A549 (cell line): ENCODE data around the gene PML. TPM values are rescaled to one million over a fixed set of nuclear protein-coding genes. Genes with fewer than 3 reads are reported as not detected.

Experiments
- ATAC-seq, 2 experiments: fragments of 200-7000 bp in 1 of 2; fragments of >200 bp in 1 of 2; cut with Nextera tagmentation in 1 of 2; cut with Tn5 transposase in 1 of 2; 3 replicates each; pipeline versions ENCODE4 v1.8.0 to v1.9.1; 2018 to 2020; ENCODE audit warnings: mild to moderate bottlenecking in 1 of 2, moderate library complexity in 1 of 2
- CTCF ChIA-PET: fragments of 300-600 bp; sonication (Branson Sonifier 250); formaldehyde crosslinking; extraction: SDS; loops from one replicate; lab custom pipeline; 2021; ENCODE audit warnings: antibody characterized with exemption, inconsistent platforms; lab: Yijun Ruan, JAX
- POLR2A ChIA-PET: fragments of 350-600 bp; formaldehyde crosslinking; extraction: SDS; loops from one replicate; lab custom pipeline; 2021; ENCODE audit warnings: antibody characterized with exemption, inconsistent platforms; lab: Yijun Ruan, JAX
- DNase-seq, 2 experiments: peaks; one replicate each; pipeline versions ENCODE4 v3.0.0 to v3.0.0-alpha.2; 2011 to 2016; ENCODE audit warnings: low read depth in 1 of 2, low spot score in 1 of 2
- FAIRE-seq: peaks from 2 replicates; lab custom pipeline; 2011; peaks lifted over from hg19 to GRCh38; lab: Jason Lieb, UNC
- H3K27ac ChIP-seq, 2 experiments: fragments of >200 bp; sonication (Bioruptor Twin); formaldehyde crosslinking; 3 replicates each; pipeline ENCODE4 v1.5.1; 2016 to 2017
- H3K4me1 ChIP-seq: fragments of >200 bp; sonication (Bioruptor Twin); formaldehyde crosslinking; 3 replicates; pipeline ENCODE4 v1.6.1; 2016
- H3K4me2 ChIP-seq: fragments of >200 bp; sonication (Bioruptor Twin); formaldehyde crosslinking; 3 replicates; pipeline ENCODE4 v1.6.1; 2016
- H3K4me3 ChIP-seq: fragments of >200 bp; sonication (Bioruptor Twin); formaldehyde crosslinking; 3 replicates; pipeline ENCODE4 v1.5.1; 2016
- H3K9me3 ChIP-seq: fragments of >200 bp; sonication (Bioruptor Twin); formaldehyde crosslinking; 3 replicates; pipeline ENCODE4 v1.6.1; 2016
- CBX8 ChIP-seq: fragments of 200-600 bp; sonication (generic); IDR thresholded peaks from 2 replicates; pipeline ENCODE4 v1.6.1; 2016
- CHD4 ChIP-seq: fragments of 200-600 bp; sonication (generic); IDR thresholded peaks from 2 replicates; pipeline ENCODE4 v1.6.1; 2016; ENCODE audit warnings: antibody characterized with exemption, mild to moderate bottlenecking, borderline replicate concordance
- ELK1 ChIP-seq: fragments of 150-350 bp; IDR thresholded peaks from 2 replicates; pipeline ENCODE4 v1.6.1; 2014; ENCODE audit warnings: low read depth, mild to moderate bottlenecking, low read length
- ESRRA ChIP-seq: fragments of 150-350 bp; IDR thresholded peaks from 2 replicates; pipeline ENCODE4 v1.6.1; 2014; ENCODE audit warnings: mild to moderate bottlenecking, low read length, borderline replicate concordance
- FOSB ChIP-seq: fragments of 250-450 bp; sonication (Bioruptor Pico); IDR thresholded peaks from 2 replicates; pipeline ENCODE4 v1.5.0; 2020; ENCODE audit warnings: mild to moderate bottlenecking, moderate library complexity
- FOSL2 ChIP-seq, 2 experiments: fragments of 450-650 bp in 1 of 2; fragments of >200 bp in 1 of 2; sonication (Bioruptor Twin) in 1 of 2; formaldehyde crosslinking; IDR thresholded peaks; 2 replicates each; pipeline versions ENCODE4 v1.5.0 to v1.6.1; 2016 to 2020; ENCODE audit warnings: mild to moderate bottlenecking in 1 of 2, moderate library complexity in 1 of 2
- FOXS1 ChIP-seq: fragments of 250-450 bp; sonication (Bioruptor Pico); IDR thresholded peaks from 2 replicates; pipeline ENCODE4 v1.5.0; 2020; ENCODE audit warnings: mild to moderate bottlenecking, moderate library complexity
- GATA3 ChIP-seq: IDR thresholded peaks from 2 replicates; pipeline ENCODE4 v1.6.1; 2012; ENCODE audit warnings: borderline replicate concordance
- HOXA7 ChIP-seq: fragments of 250-450 bp; sonication (Bioruptor Pico); IDR thresholded peaks from 2 replicates; pipeline ENCODE4 v1.5.0; 2020; ENCODE audit warnings: mild to moderate bottlenecking, moderate library complexity
- HOXB13 ChIP-seq: fragments of 250-450 bp; sonication (Bioruptor Pico); IDR thresholded peaks from 2 replicates; pipeline ENCODE4 v1.5.0; 2020; ENCODE audit warnings: low read depth, mild to moderate bottlenecking, moderate library complexity
- HOXB5 ChIP-seq: fragments of 250-450 bp; sonication (Bioruptor Pico); IDR thresholded peaks from 2 replicates; pipeline ENCODE4 v1.5.0; 2020; ENCODE audit warnings: mild to moderate bottlenecking, moderate library complexity
- JUNB ChIP-seq: fragments of >200 bp; sonication (Bioruptor Twin); formaldehyde crosslinking; IDR thresholded peaks from 2 replicates; pipeline ENCODE4 v1.6.1; 2016
- KDM5A ChIP-seq: fragments of 200-600 bp; sonication (generic); IDR thresholded peaks from 2 replicates; pipeline ENCODE4 v1.6.1; 2016; ENCODE audit warnings: antibody characterized with exemption, mild to moderate bottlenecking
- MAFK ChIP-seq: fragments of 450-650 bp; IDR thresholded peaks from 2 replicates; pipeline ENCODE4 v1.6.1; 2014; ENCODE audit not compliant: partially characterized antibody
- MAX ChIP-seq: IDR thresholded peaks from 2 replicates; pipeline ENCODE4 v1.6.1; 2012
- MAZ ChIP-seq: fragments of 150-350 bp; IDR thresholded peaks from 2 replicates; pipeline ENCODE4 v1.6.1; 2014; ENCODE audit warnings: antibody characterized with exemption, low read depth, low read length, borderline replicate concordance
- NR3C1 ChIP-seq: fragments of >200 bp; sonication (Bioruptor Twin); formaldehyde crosslinking; IDR thresholded peaks from 3 replicates; pipeline ENCODE4 v1.6.1; 2017
- PHF8 ChIP-seq: fragments of 200-600 bp; sonication (generic); IDR thresholded peaks from 2 replicates; pipeline ENCODE4 v1.6.1; 2016; ENCODE audit warnings: low read depth, mild to moderate bottlenecking, antibody characterized with exemption, moderate library complexity, borderline replicate concordance
- RAD21 ChIP-seq, 2 experiments: fragments of >200 bp in 1 of 2; sonication (Bioruptor Twin) in 1 of 2; formaldehyde crosslinking in 1 of 2; IDR thresholded peaks in 1 of 2; conservative IDR thresholded peaks in 1 of 2; 2 replicates in 1 of 2; 3 replicates in 1 of 2; pipeline ENCODE4 v1.6.1; 2012 to 2018; ENCODE audit warnings: inconsistent platforms in 1 of 2
- REST ChIP-seq: fragments of 200-600 bp; sonication (generic); IDR thresholded peaks from 2 replicates; pipeline ENCODE4 v1.6.1; 2016; ENCODE audit warnings: antibody characterized with exemption, mild to moderate bottlenecking, moderate library complexity
- RNF2 ChIP-seq: fragments of 200-600 bp; sonication (generic); IDR thresholded peaks from 2 replicates; pipeline ENCODE4 v1.6.1; 2016; ENCODE audit warnings: low read depth, mild to moderate bottlenecking, antibody characterized with exemption, moderate library complexity, borderline replicate concordance
- SMC3 ChIP-seq: fragments of >200 bp; sonication (Bioruptor Twin); formaldehyde crosslinking; IDR thresholded peaks from 3 replicates; pipeline ENCODE4 v1.6.1; 2018; ENCODE audit warnings: inconsistent platforms
- TFCP2L1 ChIP-seq: fragments of 250-450 bp; sonication (Bioruptor Pico); IDR thresholded peaks from 2 replicates; pipeline ENCODE4 v1.5.0; 2021; ENCODE audit warnings: mild to moderate bottlenecking
- TP53 ChIP-seq: fragments of 250-450 bp; sonication (Bioruptor Pico); IDR thresholded peaks from 2 replicates; pipeline ENCODE4 v1.5.0; 2021; ENCODE audit warnings: mild to moderate bottlenecking, moderate library complexity
- USF2 ChIP-seq: fragments of 450-650 bp; IDR thresholded peaks from 2 replicates; pipeline ENCODE4 v1.6.1; 2014; ENCODE audit warnings: antibody characterized with exemption
- ZC3H11A ChIP-seq: fragments of 450-650 bp; IDR thresholded peaks from 2 replicates; pipeline ENCODE4 v1.6.1; 2014; ENCODE audit warnings: antibody characterized with exemption, mild to moderate bottlenecking
- ZFP36 ChIP-seq: fragments of 450-650 bp; IDR thresholded peaks from 2 replicates; pipeline ENCODE4 v1.6.1; 2014; ENCODE audit warnings: borderline replicate concordance; ENCODE audit not compliant: partially characterized antibody
- WGBS: methylation state at CpG from one replicate; pipeline ENCODE4 v1.1.6; 2017; ENCODE audit errors: missing lambda C conversion rate; 5-methylcytosine and 5-hydroxymethylcytosine counted together
- polyA plus RNA-seq, 4 experiments: library from polyadenylated mRNA; depleted of rRNA in 3 of 4; stranded (reverse); fragments of >200 nt; fragmentation: RNase III in 1 of 4; extraction: RNeasy Plus Mini Kit Qiagen cat#74134 plus additional on column Dnase treatment in 1 of 4; gene quantifications; 2 replicates in 3 of 4; 3 replicates in 1 of 4; pipeline ENCODE4 v1.2.3, GENCODE V29; 2011 to 2017
- TF ChIP-seq, protein P1 (sequence below): fragments of 250-450 bp; sonication (Bioruptor Pico); IDR thresholded peaks from 2 replicates; pipeline ENCODE4 v1.5.0; 2020; ENCODE audit warnings: low read depth, mild to moderate bottlenecking, moderate library complexity
- TF ChIP-seq, protein P2 (sequence below): fragments of >200 bp; sonication (Bioruptor Twin); formaldehyde crosslinking; IDR thresholded peaks from 3 replicates; pipeline ENCODE4 v1.5.1; 2016

The PML gene
- polyA plus RNA-seq, 2 of the 4 experiments (the other 2 are of a cell fraction), result 2.1 to 8.5 TPM

GRCh38 chr15:74053517-74053916, 59.0 kb downstream of the PML start:
- no peak for ATAC-seq
- H3K4me3 ChIP-seq, result no peak overlapping the region
- CTCF ChIA-PET, result interaction anchor here (0.8 to 9.8 kb wide), 18 partner anchors 9 to 276 kb away, joined by 3 to 98 read pairs (median 4); partner anchors contain the start of gene PML

GRCh38 chr15:74053941-74054529, 59.5 kb downstream of the PML start:
- ChIA-PET CTCF (interaction anchor here (0.8 to 9.8 kb wide), 24 partner anchors 8 to 275 kb away, joined by 3 to 98 read pairs (median 4); partner anchors contain the start of gene PML), POLR2A (no interaction called here)
- FAIRE-seq (no peak), ATAC-seq (peak; percentile 97), DNase-seq (peak; percentile 56 to 64)
- Histone ChIP-seq H3K9me3 (no peaks in the 10 kb centered on the region), H3K4me3 (no peak overlapping the region), H3K4me1 (peaks cover 19% of the 10 kb centered on the region; the same call in 2 of the 3 replicates), H3K27ac (peak overlapping the region; percentile 42 to 51; a peak in 2 of 6 replicates), H3K4me2 (peak overlapping the region; percentile 60)
- WGBS, result 17% methylated on average over 8 of the region's 17 CpGs
- TF ChIP-seq FOXS1 (no peak), GATA3 (no peak), PHF8 (no peak), ESRRA (no peak), REST (no peak), CBX8 (no peak), RNF2 (no peak), ZC3H11A (no peak), MAX (0 out of 2 replicates have a peak, but pooled peaks have one; percentile 32), RAD21 (conservative IDR thresholded peaks at IDR 0.05 in 1 of 2, IDR thresholded peaks at IDR 0.05 in 1 of 2) (peak; percentile 60 to 79), SMC3 (peak; percentile 55), CHD4 (no peak), TP53 (no peak), ZFP36 (no peak), FOSB (CRISPR knock-in tag) (no peak), TFCP2L1 (no peak)
- TF ChIP-seq, protein P1, sequence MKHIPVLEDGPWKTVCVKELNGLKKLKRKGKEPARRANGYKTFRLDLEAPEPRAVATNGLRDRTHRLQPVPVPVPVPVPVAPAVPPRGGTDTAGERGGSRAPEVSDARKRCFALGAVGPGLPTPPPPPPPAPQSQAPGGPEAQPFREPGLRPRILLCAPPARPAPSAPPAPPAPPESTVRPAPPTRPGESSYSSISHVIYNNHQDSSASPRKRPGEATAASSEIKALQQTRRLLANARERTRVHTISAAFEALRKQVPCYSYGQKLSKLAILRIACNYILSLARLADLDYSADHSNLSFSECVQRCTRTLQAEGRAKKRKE (CRISPR knock-in tag), result no peak
- TF ChIP-seq, protein P2, sequence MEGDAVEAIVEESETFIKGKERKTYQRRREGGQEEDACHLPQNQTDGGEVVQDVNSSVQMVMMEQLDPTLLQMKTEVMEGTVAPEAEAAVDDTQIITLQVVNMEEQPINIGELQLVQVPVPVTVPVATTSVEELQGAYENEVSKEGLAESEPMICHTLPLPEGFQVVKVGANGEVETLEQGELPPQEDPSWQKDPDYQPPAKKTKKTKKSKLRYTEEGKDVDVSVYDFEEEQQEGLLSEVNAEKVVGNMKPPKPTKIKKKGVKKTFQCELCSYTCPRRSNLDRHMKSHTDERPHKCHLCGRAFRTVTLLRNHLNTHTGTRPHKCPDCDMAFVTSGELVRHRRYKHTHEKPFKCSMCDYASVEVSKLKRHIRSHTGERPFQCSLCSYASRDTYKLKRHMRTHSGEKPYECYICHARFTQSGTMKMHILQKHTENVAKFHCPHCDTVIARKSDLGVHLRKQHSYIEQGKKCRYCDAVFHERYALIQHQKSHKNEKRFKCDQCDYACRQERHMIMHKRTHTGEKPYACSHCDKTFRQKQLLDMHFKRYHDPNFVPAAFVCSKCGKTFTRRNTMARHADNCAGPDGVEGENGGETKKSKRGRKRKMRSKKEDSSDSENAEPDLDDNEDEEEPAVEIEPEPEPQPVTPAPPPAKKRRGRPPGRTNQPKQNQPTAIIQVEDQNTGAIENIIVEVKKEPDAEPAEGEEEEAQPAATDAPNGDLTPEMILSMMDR, result peak; percentile 55

More at GRCh38 chr15:74053517-74053916, 59.0 kb downstream of the PML start:
- 69% methylated on average over 15 of the region's 15 CpGs for WGBS
- no peak for DNase-seq
- H3K4me1 ChIP-seq, result peaks cover 19% of the 10 kb centered on the region; the same call in 2 of the 3 replicates
- TF ChIP-seq HOXB5 (CRISPR knock-in tag) (no peak), MAFK (no peak), ELK1 (no peak), TP53 (no peak), CBX8 (no peak), HOXA7 (CRISPR knock-in tag) (no peak), RAD21 (conservative IDR thresholded peaks at IDR 0.05 in 1 of 2, IDR thresholded peaks at IDR 0.05 in 1 of 2) (no peak), ZC3H11A (no peak), KDM5A (no peak), NR3C1 (no peak), HOXB13 (CRISPR knock-in tag) (no peak), USF2 (no peak), JUNB (no peak), MAZ (no peak), FOSL2 (IDR thresholded peaks at IDR 0.05) (no peak), FOSL2 (CRISPR knock-in tag; IDR thresholded peaks at IDR 0.05) (no peak)
- TF ChIP-seq, all 56 proteins: peak for 0
- Histone ChIP-seq H3K4me2 (peak overlapping the region; percentile 60), H3K9me3 (no peaks in the 10 kb centered on the region), H3K27ac (peak overlapping the region; percentile 42 to 51; a peak in 1 of 6 replicates)
- POLR2A ChIA-PET, result no interaction called here
- no peak for FAIRE-seq
